Measurements from ENCODE around the gene HOXB5. TPM values are rescaled to one million over a fixed set of nuclear protein-coding genes. Genes with fewer than 3 reads are reported as not detected.

HOXB5 gene
- total RNA-seq, 4 donors from 2014 or later, result 0.27 to 2.7 (median 1.4) TPM

DNA sequence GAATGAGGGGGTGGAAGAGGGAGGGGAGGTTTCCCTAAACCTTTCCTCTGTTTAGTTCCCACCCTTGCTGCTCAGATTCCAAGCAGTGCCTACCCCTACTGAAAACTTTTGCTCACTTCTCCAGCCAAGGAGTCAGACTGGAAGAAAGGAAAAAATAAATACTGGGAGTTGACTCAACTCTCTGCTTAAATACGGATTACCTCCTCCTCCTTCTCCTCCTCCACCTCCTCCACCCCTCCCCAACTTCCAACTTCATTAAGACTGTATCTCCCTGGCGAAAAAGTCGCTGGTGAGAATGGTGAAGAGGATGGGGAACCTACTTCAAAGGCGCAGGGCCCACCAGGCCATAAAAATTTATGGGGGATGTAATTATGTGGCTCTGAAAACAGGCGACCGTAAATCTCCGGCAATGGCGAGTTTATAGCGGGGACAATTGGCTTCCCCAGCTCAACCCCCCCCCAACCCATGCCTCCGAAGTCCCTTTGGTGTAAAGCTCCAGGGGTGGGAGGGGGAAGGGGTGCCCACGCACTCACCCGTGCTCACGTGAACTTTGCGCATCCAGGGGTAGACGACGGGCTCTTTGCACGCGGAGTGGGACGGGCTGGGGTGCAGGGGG is 16.1 kb downstream of the HOXB5 start:
- ATAC-seq, result no peak
- H3K4me1 ChIP-seq, result peaks cover 10 to 85% (median 10%) of the 10 kb centered on the region in 3 donors
- H3K27me3 ChIP-seq, result no peaks in the 10 kb centered on the region
- no peaks in the 10 kb centered on the region for H3K9me3 ChIP-seq
- H3K36me3 ChIP-seq, result no peaks in the 10 kb centered on the region
- H3K27ac ChIP-seq, result peak overlapping the region; percentile 97 to 98 (median 97)
- TF ChIP-seq EP300 (IDR thresholded peaks at IDR 0.05) (no peak), POLR2AphosphoS5 (IDR thresholded peaks at IDR 0.05) (peak; percentile 72)
- H3K4me3 ChIP-seq, result peak overlapping the region; percentile 66 to 81
- 0 to 3% methylated on average over 4 to 6 of the region's 19 CpGs for WGBS, 2 donors (ENCODE audit: low coverage in 1 of 2)

DNA sequence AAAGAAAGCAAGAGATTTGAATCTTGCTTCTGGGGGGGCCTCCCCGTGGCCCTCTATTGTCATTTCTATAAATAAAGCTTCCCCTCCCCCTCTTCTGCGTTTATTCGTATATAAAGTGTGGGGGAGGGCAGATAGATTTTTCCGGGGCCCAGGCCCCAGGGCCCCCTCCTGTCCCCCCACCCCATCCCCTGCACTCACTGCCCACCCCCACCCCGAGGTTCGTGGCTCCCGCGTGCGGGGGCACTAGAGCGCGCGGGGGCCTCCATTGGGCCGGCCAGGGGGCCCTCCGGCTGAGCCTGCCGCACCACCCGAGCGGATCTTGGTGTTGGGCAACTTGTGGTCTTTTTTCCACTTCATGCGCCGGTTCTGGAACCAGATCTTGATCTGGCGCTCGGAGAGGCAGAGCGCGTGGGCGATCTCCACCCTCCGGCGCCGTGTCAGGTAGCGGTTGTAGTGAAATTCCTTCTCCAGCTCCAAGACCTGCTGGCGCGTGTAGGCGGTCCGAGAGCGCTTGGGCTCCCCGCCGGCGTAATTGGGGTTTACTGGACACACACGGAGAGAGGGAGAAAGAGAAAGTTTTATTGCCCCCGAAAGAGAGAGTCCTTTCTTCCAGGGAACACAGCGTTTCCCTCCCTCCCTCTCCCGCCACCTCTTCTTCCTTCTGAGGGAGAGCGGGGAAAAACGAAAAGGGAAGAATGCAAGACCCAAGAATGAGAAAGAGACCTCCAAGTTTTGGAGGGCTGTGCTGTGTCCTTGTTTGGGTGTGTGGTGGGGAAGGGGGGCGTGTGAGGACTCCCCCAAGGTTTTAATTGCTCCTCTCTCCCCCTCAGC is 16.9 kb downstream of the HOXB5 start:
- Histone ChIP-seq H3K4me1 (peaks cover 12 to 90% (median 17%) of the 10 kb centered on the region in 3 donors), H3K4me3 (peak overlapping the region; percentile 66 to 81), H3K27me3 (no peaks in the 10 kb centered on the region), H3K36me3 (no peaks in the 10 kb centered on the region), H3K27ac (peak overlapping the region; percentile 97 to 98 (median 97)), H3K9me3 (no peaks in the 10 kb centered on the region)
- TF ChIP-seq, protein P1, sequence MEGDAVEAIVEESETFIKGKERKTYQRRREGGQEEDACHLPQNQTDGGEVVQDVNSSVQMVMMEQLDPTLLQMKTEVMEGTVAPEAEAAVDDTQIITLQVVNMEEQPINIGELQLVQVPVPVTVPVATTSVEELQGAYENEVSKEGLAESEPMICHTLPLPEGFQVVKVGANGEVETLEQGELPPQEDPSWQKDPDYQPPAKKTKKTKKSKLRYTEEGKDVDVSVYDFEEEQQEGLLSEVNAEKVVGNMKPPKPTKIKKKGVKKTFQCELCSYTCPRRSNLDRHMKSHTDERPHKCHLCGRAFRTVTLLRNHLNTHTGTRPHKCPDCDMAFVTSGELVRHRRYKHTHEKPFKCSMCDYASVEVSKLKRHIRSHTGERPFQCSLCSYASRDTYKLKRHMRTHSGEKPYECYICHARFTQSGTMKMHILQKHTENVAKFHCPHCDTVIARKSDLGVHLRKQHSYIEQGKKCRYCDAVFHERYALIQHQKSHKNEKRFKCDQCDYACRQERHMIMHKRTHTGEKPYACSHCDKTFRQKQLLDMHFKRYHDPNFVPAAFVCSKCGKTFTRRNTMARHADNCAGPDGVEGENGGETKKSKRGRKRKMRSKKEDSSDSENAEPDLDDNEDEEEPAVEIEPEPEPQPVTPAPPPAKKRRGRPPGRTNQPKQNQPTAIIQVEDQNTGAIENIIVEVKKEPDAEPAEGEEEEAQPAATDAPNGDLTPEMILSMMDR (IDR thresholded peaks at IDR 0.05), result peak in 1 of 4 experiments; percentile 6
- peak; percentile 52 to 67 for TF ChIP-seq POLR2A (IDR thresholded peaks at IDR 0.05)
- no peak for TF ChIP-seq EP300 (IDR thresholded peaks at IDR 0.05)
- peak; percentile 83 for TF ChIP-seq POLR2AphosphoS5 (IDR thresholded peaks at IDR 0.05)
- ATAC-seq, result peak; percentile 57
- 0 to 5% methylated on average over 3 to 8 of the region's 43 CpGs for WGBS, 2 donors (ENCODE audit: low coverage in 1 of 2)

DNA sequence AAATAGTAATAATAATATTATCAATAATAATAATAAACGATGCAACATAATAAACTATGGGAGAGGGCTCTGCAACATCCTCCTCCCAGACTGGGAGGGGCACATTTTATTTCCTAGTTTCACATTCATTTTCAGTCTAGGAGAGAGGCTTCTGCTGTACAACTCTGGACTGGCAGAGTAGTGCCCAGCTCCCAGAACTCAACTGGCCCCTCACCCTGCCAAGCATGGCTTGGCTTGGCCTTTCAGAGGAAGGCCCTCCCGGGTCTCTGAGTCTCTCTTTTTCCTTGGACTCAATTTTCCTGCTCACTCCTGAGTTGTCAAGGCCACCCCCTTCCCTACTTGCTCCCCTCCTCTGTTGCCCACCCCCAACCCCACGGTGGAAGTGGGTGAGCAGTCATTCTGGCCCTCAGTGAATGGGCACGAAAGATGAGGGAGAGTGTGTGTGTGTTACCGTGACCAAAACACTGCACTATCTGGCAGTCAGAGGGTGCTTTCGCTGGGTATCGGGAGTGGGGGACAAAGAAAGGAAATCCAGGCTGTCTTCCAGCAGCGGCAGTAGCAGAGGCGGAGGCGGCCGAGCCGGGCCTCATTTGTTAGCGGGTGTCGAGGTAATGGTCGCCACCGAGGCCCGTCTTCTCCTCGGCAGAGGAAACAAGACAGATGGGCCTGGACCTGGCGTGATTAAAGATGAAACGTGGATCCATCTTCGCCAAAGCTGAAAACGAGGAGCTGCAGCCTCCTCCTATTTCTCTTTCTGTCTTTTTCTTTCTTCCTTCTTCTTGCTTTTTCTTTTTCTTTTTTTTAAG is 17.7 kb downstream of the HOXB5 start:
- WGBS, 2 donors (ENCODE audit: low coverage in 1 of 2), result 15 to 19% methylated on average over 13 to 17 of the region's 22 CpGs
- Histone ChIP-seq H3K36me3 (no peaks in the 10 kb centered on the region), H3K9me3 (no peaks in the 10 kb centered on the region), H3K4me3 (peak overlapping the region; percentile 66 to 81), H3K4me1 (peaks cover 12 to 90% (median 19%) of the 10 kb centered on the region in 3 donors), H3K27ac (peak overlapping the region; percentile 97 to 98 (median 97)), H3K27me3 (no peaks in the 10 kb centered on the region)
- no peak for ATAC-seq
- peak; percentile 40 for TF ChIP-seq POLR2AphosphoS5 (IDR thresholded peaks at IDR 0.05)
- no peak for TF ChIP-seq POLR2A (IDR thresholded peaks at IDR 0.05)
- no peak for TF ChIP-seq EP300 (IDR thresholded peaks at IDR 0.05)

DNA sequence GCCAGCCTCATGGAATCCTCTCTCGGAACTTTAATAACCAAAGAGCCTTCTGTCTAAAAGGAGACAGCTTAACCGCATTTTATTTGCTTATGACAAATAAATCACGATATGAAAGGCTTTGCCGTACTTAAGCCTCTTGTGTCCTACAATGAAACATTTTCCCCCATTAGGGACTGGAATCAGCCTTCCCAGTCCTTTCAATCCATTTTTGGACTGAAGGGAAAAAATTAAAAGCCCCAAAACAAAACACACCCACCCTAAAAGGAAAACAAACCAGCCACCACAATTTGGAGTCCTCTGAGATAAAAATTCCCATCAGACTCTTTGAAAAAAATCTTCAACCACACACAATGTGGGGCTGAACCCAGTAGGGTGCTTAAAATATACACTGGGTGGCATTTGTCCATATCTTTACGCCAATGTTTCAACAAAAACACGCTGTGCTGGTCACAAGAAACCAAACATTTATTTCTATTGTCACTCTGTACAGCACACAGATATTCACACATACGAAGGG is 18.5 kb downstream of the HOXB5 start:
- 18 to 19% methylated on average over 7 of the region's 7 CpGs for WGBS, 2 donors (ENCODE audit: low coverage in 1 of 2)
- no peaks in the 10 kb centered on the region for H3K27me3 ChIP-seq
- peak overlapping the region; percentile 97 to 98 (median 97) for H3K27ac ChIP-seq
- peaks cover 12 to 90% (median 19%) of the 10 kb centered on the region in 3 donors for H3K4me1 ChIP-seq
- no peaks in the 10 kb centered on the region for H3K9me3 ChIP-seq
- ATAC-seq, result no peak
- TF ChIP-seq, protein P1 (IDR thresholded peaks at IDR 0.05), result no peak
- TF ChIP-seq POLR2AphosphoS5 (IDR thresholded peaks at IDR 0.05), result peak; percentile 3
- no peaks in the 10 kb centered on the region for H3K36me3 ChIP-seq
- peak overlapping the region in 1 of 2 donors; percentile 81 for H3K4me3 ChIP-seq

DNA sequence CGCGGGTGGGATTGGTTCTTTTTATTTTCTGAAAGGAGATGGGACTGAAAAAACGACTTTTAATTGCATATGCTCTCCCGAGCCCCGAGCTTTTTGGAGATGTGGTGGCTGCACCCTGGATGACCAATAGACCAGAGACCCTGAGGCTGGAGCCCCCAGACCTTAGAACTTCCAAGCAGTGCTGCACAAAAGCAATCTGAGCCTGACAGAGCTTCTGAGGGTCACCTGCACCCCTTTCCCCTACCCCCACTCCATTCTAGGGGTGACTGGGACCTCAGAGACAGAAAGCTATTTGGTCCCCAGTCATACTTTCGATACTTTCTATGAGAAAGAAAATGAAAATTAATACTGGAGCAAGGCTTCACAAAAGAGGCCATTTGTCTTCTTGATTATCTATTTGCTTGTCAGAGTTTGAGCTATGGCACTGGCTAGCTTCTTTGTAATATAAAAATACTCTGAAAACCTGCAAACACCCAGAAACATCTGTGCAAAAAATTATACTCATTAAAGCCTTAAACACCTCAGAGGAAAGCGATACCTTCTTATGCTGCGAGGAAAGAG is 19.0 kb downstream of the HOXB5 start:
- H3K4me3 ChIP-seq, result peak overlapping the region; percentile 22 to 81
- ATAC-seq, result no peak
- TF ChIP-seq, protein P1 (IDR thresholded peaks at IDR 0.05), result no peak
- TF ChIP-seq EP300 (IDR thresholded peaks at IDR 0.05), result no peak
- TF ChIP-seq POLR2AphosphoS5 (IDR thresholded peaks at IDR 0.05), result no peak
- WGBS, 2 donors (ENCODE audit: low coverage in 1 of 2), result 10 to 30% methylated on average over 7 to 8 of the region's 8 CpGs
- H3K27ac ChIP-seq, result peak overlapping the region; percentile 97 to 98 (median 97)
- peaks cover 13 to 90% (median 19%) of the 10 kb centered on the region in 3 donors for H3K4me1 ChIP-seq
- H3K36me3 ChIP-seq, result no peaks in the 10 kb centered on the region
- H3K9me3 ChIP-seq, result no peaks in the 10 kb centered on the region
- H3K27me3 ChIP-seq, result no peaks in the 10 kb centered on the region

Measured in gastroesophageal sphincter (tissue), 4 donors.